Rectal smooth muscle tissue (tissue), 1 donor: ENCODE data around the gene LMO4.

Source experiments
- H3K27ac ChIP-seq: one replicate; pipeline ENCODE4 v1.7.0; 2013; ENCODE audit warnings: low read depth, low read length, inconsistent platforms
- H3K27me3 ChIP-seq: one replicate; pipeline ENCODE4 v1.7.0; 2013; ENCODE audit warnings: low read length; ENCODE audit not compliant: control insufficient read depth, insufficient read depth
- H3K36me3 ChIP-seq: one replicate; pipeline ENCODE4 v1.7.0; 2013; ENCODE audit warnings: low read length; ENCODE audit not compliant: control insufficient read depth, insufficient read depth
- H3K4me1 ChIP-seq: one replicate; pipeline ENCODE4 v1.7.0; 2013; ENCODE audit warnings: low read length; ENCODE audit not compliant: control insufficient read depth, insufficient read depth
- H3K4me3 ChIP-seq: one replicate; pipeline ENCODE4 v1.7.0; 2013; ENCODE audit warnings: low read length
- H3K9ac ChIP-seq: one replicate; pipeline ENCODE4 v1.7.0; 2013; ENCODE audit warnings: low read length

Gene LMO4

DNA sequence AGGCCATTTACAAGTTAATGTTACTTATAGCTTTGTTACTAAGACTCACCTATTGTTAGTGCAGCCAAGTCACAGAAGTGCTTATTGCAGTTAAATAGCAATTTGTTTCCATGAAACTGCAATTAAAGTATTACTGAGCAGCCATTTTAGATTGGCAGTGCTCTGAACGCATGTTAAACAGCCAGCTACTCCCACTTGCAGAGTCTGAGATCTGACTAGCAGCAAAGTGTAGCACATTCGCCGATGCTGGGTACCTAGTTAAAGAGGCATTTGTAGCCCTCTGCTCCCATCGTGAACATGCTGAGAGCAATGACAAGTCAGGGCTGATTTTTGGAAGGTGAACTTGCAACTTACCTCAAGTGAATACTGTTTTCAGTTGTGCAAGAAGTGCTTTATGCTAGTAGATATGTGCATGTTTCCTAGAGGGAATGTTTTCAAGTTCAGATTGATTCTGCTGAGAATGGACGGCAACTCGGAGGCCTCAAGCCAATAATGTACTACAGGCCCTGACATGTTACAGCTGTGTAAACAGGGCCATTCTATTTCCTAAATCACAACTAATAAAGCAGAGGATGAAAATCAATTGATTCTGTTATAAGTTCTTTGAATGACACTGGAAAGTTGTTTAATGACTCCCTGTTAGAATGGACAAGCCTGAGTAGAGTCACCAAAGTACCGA, 19.8 kb downstream of the LMO4 start:
- no peaks in the 10 kb centered on the region for H3K27me3 ChIP-seq
- no peak overlapping the region for H3K27ac ChIP-seq
- H3K4me3 ChIP-seq: no peak overlapping the region
- no peak overlapping the region for H3K9ac ChIP-seq
- peaks cover 7% of the 10 kb centered on the region for H3K36me3 ChIP-seq
- H3K4me1 ChIP-seq: peaks cover 6% of the 10 kb centered on the region

DNA sequence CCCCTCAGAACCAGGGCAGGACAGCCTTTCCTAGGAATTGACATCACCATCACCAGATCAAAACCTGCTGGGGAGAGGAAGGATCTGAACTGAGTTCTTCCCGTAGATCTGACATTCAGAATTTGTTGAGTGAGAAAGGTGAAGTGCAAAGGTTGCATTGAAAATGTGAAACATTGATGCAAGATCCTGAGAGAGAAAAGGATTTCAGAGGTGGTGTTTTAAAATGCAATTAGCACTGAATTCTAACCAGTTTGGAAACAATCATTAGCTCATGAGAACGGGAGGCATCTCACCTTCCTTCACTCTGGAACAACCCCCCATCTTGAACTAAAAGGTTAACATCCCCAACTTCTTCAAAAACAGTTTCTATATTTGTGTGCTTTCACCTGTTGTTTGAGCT, 20.4 kb downstream of the LMO4 start:
- H3K4me1 ChIP-seq: peaks cover 6% of the 10 kb centered on the region
- H3K4me3 ChIP-seq: no peak overlapping the region
- peaks cover 7% of the 10 kb centered on the region for H3K36me3 ChIP-seq
- no peak overlapping the region for H3K9ac ChIP-seq
- H3K27me3 ChIP-seq: no peaks in the 10 kb centered on the region
- H3K27ac ChIP-seq: no peak overlapping the region

DNA sequence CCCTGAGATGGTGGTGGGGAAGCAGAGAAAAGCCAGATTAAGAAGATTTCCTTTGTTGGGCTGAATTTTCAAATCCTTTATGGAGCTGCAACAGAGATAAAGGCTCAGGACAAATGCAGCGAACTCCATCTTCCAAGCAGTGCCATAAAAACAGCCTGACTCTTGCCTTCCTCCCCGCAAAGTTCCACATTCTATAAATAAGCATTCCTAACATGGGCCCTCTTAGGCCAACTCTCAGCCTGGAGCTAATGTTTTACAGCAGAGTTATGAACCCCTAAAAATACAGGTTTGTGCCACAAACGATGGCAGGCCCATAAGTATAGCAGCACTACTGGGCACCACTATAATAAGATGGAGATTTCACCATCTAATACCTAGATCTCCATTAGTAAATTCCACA, 27.2 kb downstream of the LMO4 start:
- H3K4me1 ChIP-seq: no peaks in the 10 kb centered on the region
- H3K9ac ChIP-seq: no peak overlapping the region
- no peaks in the 10 kb centered on the region for H3K36me3 ChIP-seq
- H3K27ac ChIP-seq: no peak overlapping the region
- no peak overlapping the region for H3K4me3 ChIP-seq
- H3K27me3 ChIP-seq: no peaks in the 10 kb centered on the region

DNA sequence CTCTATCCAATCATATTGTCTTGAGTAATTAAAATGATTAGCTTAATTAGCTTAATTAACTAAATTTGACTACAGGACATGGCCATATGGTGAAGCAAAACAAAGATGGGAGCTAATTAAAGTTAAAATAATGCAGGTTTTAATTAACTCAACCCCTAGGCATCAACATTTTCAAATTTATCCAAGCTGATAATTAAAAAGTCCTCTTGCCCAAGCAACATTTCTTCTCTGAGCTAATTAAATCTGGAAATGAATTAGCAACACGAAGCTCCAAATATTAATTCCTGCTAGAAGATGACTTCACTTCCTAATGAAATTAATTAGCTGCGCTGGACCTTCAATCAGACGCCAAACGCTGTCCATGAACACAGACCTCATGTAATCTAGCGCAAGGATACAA, 27.9 kb downstream of the LMO4 start:
- no peak overlapping the region for H3K27ac ChIP-seq
- no peaks in the 10 kb centered on the region for H3K4me1 ChIP-seq
- H3K27me3 ChIP-seq: no peaks in the 10 kb centered on the region
- no peaks in the 10 kb centered on the region for H3K36me3 ChIP-seq
- H3K9ac ChIP-seq: no peak overlapping the region
- H3K4me3 ChIP-seq: no peak overlapping the region

DNA sequence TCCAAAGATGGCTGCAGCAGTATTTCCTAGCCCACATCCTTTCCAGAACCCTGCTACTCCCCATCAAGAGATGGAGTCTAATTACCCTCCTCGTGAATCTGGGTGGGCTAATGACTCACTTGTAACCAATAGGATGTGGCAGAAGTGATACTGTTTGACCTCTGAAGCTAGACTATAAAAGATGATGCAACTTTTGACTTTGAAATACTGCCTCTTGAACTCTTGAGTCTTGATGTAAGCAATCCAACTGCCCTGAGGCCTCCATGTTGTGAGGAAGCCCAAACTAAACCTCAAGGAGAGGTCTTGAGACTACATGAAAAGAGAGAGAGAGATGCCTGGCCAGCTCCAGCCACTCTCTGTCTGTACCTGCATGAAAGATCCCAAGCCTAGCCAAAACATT, 29.5 kb downstream of the LMO4 start:
- H3K36me3 ChIP-seq: no peaks in the 10 kb centered on the region
- no peak overlapping the region for H3K27ac ChIP-seq
- H3K4me3 ChIP-seq: no peak overlapping the region
- H3K27me3 ChIP-seq: no peaks in the 10 kb centered on the region
- H3K9ac ChIP-seq: no peak overlapping the region
- H3K4me1 ChIP-seq: no peaks in the 10 kb centered on the region

DNA sequence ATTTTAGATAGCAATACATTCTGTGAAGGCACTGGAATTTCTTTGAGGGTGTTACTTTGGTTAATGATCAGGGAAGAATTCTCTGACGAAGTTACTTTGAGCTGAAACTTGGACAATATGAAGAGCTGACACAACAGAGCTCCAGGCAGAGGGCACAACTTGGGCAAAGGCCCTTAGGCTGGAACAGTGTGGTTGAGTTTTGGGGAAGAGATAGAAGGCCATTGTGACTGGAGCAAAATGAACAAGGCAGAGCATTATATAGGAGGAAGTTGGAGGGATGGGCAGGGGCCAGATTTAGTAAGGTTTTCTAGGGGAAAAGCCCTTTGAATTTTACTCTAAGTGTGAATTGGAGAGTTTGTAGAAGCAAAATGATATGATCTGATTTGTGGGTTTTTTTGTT, 30.9 kb downstream of the LMO4 start:
- Histone ChIP-seq H3K9ac (no peak overlapping the region), H3K27me3 (no peaks in the 10 kb centered on the region), H3K4me3 (no peak overlapping the region), H3K4me1 (no peaks in the 10 kb centered on the region), H3K27ac (no peak overlapping the region), H3K36me3 (no peaks in the 10 kb centered on the region)

DNA sequence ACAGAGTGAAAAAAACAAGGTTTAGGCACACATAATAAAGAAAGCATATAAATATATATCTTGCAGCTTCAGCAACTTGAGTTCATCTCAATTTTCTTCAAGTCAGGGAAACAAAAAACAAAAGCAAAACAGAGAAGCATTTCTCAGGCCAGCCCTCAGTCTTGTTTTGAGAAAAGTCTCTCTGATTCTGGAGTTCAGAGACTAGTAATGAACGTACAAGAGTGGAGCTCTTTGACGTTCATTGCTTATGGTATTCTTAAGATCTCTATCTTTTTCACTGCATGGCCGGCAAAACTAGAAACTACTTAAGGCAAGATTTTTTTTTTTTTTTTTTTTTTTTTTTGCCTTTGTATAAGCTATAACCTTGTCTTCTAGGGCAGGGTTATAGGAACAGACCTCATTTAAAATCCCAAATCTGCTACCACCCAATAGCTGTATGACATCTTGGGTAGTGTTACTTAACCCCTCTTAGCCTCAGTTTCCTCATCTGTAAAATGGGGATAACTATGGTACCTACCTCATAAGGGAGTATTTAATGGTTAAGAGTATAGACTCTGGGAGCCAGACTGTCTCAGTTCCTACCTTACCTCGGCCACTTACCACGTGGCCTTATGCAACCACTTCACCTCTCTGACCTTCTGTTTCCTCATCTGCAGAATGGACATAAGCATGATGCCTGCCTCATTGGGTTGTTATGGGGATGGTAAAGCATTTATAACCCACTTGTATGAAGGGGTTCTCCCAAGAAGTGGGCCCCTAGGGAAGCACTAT, 33.6 kb downstream of the LMO4 start:
- H3K4me3 ChIP-seq: no peak overlapping the region
- no peaks in the 10 kb centered on the region for H3K27me3 ChIP-seq
- no peaks in the 10 kb centered on the region for H3K36me3 ChIP-seq
- H3K9ac ChIP-seq: no peak overlapping the region
- H3K4me1 ChIP-seq: no peaks in the 10 kb centered on the region
- H3K27ac ChIP-seq: no peak overlapping the region

DNA sequence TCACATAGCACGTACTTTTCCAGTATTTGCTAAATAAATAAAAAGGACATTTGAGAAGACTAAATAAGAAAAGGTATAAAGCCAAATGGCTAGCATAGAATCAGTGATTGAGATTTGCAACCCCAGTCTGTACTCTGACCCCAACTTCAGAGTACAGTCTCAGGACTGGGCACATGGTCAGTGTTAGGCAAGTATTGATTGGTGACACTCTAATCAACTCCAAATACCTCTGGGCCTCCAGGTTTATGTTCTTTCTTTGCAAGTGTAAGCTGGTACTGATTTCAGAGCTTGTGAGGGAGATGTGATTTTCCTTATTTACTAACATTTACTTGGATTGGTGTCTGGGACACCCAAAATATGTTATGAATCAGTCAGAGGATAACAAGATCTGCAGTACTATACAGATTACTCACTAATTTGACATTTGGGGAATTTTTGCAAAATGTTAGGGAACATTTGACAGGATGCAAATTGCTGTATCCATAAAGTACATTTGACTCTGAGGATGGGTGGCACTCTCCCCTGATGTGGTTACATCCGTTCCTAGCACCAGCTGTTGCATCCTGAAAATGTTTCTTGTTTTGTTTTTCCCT, 34.2 kb downstream of the LMO4 start:
- Histone ChIP-seq H3K4me1 (no peaks in the 10 kb centered on the region), H3K4me3 (no peak overlapping the region), H3K9ac (no peak overlapping the region), H3K27ac (no peak overlapping the region), H3K27me3 (no peaks in the 10 kb centered on the region), H3K36me3 (no peaks in the 10 kb centered on the region)

DNA sequence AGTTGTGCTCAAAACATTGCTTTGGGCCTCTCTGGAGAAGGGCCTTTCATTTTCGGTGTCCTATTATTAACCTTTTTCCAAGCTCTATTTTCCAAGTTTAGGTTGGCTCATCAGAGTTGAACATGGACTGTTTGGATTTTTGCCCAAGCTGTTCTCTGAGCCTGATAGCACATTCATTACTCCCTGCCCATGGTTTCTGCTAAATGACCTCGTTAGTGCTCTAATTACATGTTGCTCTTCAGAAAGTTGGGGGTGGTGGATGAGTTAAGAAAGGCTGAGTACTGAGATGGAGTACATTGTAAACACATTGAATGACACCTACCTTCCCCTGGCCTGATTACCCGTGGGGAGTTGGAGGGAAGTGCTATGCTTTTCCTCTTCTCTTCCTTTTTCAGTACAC, 38.9 kb downstream of the LMO4 start:
- Histone ChIP-seq H3K27ac (no peak overlapping the region), H3K36me3 (no peaks in the 10 kb centered on the region), H3K9ac (no peak overlapping the region), H3K4me1 (no peaks in the 10 kb centered on the region), H3K27me3 (no peaks in the 10 kb centered on the region), H3K4me3 (no peak overlapping the region)

DNA sequence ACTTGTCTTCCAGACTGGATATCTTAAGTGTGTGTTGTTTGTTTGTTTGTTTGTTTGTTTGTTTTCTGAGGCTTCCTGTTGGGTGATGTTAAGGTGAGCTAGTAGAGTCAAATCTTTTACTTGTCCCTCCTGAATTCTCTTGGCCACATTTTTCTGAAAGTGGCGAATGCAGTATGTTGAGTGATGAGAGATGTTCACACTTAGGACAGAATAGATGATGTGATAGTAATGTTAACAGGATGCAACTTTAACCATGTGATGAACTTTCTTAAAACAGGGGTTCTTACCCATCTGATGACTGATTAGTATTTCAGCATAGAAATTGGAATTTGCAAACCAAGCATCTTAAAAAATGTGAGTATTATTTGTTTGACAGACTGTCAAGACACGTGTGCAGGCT, 40.2 kb downstream of the LMO4 start:
- no peak overlapping the region for H3K27ac ChIP-seq
- no peaks in the 10 kb centered on the region for H3K27me3 ChIP-seq

DNA sequence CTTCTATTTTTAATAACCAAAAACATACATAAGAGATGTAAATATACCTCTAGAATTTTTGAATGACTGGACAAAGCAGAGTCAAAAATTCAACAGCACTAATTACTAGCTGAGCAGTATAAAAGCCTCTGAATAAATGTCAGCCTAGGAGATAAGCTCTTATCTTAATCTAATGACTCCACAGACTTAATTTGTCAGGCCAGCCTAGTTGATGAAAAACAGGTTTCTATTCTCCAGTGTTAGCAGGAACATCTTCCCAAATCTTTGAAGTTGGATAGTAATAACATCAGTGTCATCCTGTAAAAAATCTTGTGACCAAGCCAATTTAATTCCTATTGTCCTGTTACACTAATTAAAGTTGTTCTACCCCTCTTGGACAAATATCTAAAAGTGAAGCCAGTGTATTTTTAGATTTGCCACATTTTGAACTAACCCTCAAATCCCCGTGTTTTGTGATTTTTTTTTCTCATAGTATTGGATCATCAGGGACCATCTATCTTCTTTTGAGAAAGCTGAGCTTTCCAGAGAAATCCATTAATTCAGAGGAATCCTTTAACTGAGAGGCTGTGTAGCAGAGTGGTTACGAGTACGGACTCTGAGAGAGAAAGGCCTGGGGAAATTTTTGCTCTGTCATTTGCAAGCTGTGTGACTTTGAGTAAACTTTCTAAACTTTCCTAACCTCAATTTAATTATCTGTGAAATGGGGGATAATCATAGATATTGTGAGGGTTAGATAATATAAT, 41.2 kb downstream of the LMO4 start:
- no peak overlapping the region for H3K27ac ChIP-seq
- no peak overlapping the region for H3K9ac ChIP-seq
- no peaks in the 10 kb centered on the region for H3K4me1 ChIP-seq
- H3K4me3 ChIP-seq: no peak overlapping the region
- no peaks in the 10 kb centered on the region for H3K27me3 ChIP-seq
- H3K36me3 ChIP-seq: no peaks in the 10 kb centered on the region

More for the DNA sequence above, 40.2 kb downstream of the LMO4 start:
- H3K4me3 ChIP-seq: no peak overlapping the region
- no peaks in the 10 kb centered on the region for H3K4me1 ChIP-seq
- no peak overlapping the region for H3K9ac ChIP-seq
- H3K36me3 ChIP-seq: no peaks in the 10 kb centered on the region

DNA sequence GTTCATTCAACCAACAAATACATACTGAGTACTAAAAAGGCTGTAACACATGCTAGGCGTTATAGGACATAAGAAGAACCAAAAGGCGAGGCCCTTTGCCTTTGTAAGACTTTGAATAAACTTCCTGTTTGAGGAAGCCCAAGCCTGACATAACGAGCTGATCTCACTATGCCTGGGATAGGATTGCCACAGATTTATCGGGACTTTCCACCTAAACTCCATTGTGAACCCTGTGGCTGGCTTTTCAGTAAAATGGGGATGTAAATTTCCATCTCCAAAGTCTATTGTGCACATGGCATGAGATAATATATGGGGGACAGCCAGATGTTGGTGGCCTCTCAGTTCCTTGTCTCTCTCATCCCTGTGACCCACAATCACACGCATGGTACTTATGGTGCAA, 41.9 kb downstream of the LMO4 start:
- Histone ChIP-seq H3K27ac (no peak overlapping the region), H3K36me3 (no peaks in the 10 kb centered on the region), H3K4me1 (no peaks in the 10 kb centered on the region), H3K27me3 (no peaks in the 10 kb centered on the region), H3K9ac (no peak overlapping the region), H3K4me3 (no peak overlapping the region)
